SK-N-SH (cell line): ENCODE measurements around the gene LKAAEAR1. TPM values are rescaled to one million over a fixed set of nuclear protein-coding genes. Genes with fewer than 3 reads are reported as not detected.

Source experiments
- CTCF ChIA-PET: fragments of 300-600, 350-600 bp; formaldehyde crosslinking; extraction: SDS; loops from one replicate; lab custom pipeline; 2021; lab: Yijun Ruan, JAX
- POLR2A ChIA-PET: fragments of 350-600 bp; sonication (Branson Sonifier 250); formaldehyde crosslinking; extraction: SDS; loops from one replicate; lab custom pipeline; 2020; ENCODE audit warnings: antibody characterized with exemption, inconsistent platforms; lab: Yijun Ruan, JAX
- DNase-seq: peaks from one replicate; pipeline ENCODE4 v3.0.0; 2012
- H2AFZ ChIP-seq: fragments of 200-600 bp; sonication (generic); 2 replicates; pipeline ENCODE4 v1.8.1; 2016; ENCODE audit warnings: antibody characterized with exemption, mild to moderate bottlenecking, low read depth
- H3F3A ChIP-seq: fragments of 200-600 bp; sonication (generic); replicated peaks from 2 replicates; pipeline ENCODE3; 2016; ENCODE audit warnings: antibody characterized with exemption, mild to moderate bottlenecking; ENCODE audit not compliant: insufficient read depth
- H3K27ac ChIP-seq, 2 experiments: fragments of 200-500 bp in 1 of 2; fragments of 200-600 bp in 1 of 2; sonication (Bioruptor generic) in 1 of 2; sonication (generic), shearing (Covaris generic) in 1 of 2; 2 replicates each; pipeline versions ENCODE4 v1.5.1 to v1.6.1; 2014 to 2016; ENCODE audit warnings: low read depth in 2 of 2, inconsistent platforms in 1 of 2, low read length in 1 of 2, mild to moderate bottlenecking in 1 of 2, mixed read lengths in 1 of 2
- H3K27me3 ChIP-seq: fragments of 200-600 bp; sonication (generic), shearing (Covaris generic); 2 replicates; pipeline ENCODE4 v1.6.1; 2016; ENCODE audit warnings: mixed run types; ENCODE audit not compliant: insufficient read depth
- H3K36me3 ChIP-seq, 2 experiments: fragments of 200-500 bp in 1 of 2; fragments of 200-600 bp in 1 of 2; sonication (Bioruptor generic) in 1 of 2; sonication (generic) in 1 of 2; replicated peaks in 1 of 2; 2 replicates each; pipeline versions ENCODE3 to v1.5.1; 2014 to 2016; ENCODE audit warnings: low read length in 1 of 2, mild to moderate bottlenecking in 1 of 2; ENCODE audit not compliant: insufficient read depth in 2 of 2, control insufficient read depth in 1 of 2
- H3K4me1 ChIP-seq, 2 experiments: fragments of 200-500 bp in 1 of 2; fragments of 200-600 bp in 1 of 2; sonication (Bioruptor generic) in 1 of 2; sonication (generic), shearing (Covaris generic) in 1 of 2; 2 replicates each; pipeline versions ENCODE4 v1.5.1 to v1.6.1; 2014 to 2016; ENCODE audit warnings: low read depth in 1 of 2, low read length in 1 of 2, mixed run types in 1 of 2; ENCODE audit not compliant: insufficient read depth in 2 of 2, control insufficient read depth in 1 of 2
- H3K4me2 ChIP-seq: fragments of 200-600 bp; sonication (generic), shearing (Covaris generic); 2 replicates; pipeline ENCODE4 v1.6.1; 2017; ENCODE audit warnings: mixed run types
- H3K4me3 ChIP-seq, 2 experiments: fragments of 200-500 bp in 1 of 2; fragments of 200-600 bp in 1 of 2; sonication (Bioruptor generic) in 1 of 2; sonication (generic), shearing (Covaris generic) in 1 of 2; 2 replicates each; pipeline versions ENCODE4 v1.5.1 to v1.8.1; 2014 to 2016; ENCODE audit warnings: low read depth in 2 of 2, inconsistent platforms in 1 of 2, low read length in 1 of 2, mild to moderate bottlenecking in 1 of 2, mixed read lengths in 1 of 2, moderate library complexity in 1 of 2
- H3K79me2 ChIP-seq: fragments of 200-600 bp; sonication (generic); 2 replicates; pipeline ENCODE4 v1.8.1; 2017; ENCODE audit warnings: mild to moderate bottlenecking; ENCODE audit not compliant: insufficient read depth
- H3K9ac ChIP-seq: fragments of 200-600 bp; sonication (generic); 2 replicates; pipeline ENCODE4 v1.6.1; 2017; ENCODE audit warnings: mixed run types
- H3K9me2 ChIP-seq: fragments of 200-600 bp; sonication (generic); 2 replicates; pipeline ENCODE4 v1.6.1; 2017; ENCODE audit warnings: mixed run types
- H3K9me3 ChIP-seq: fragments of 200-600 bp; sonication (generic); 2 replicates; pipeline ENCODE4 v1.6.1; 2017; ENCODE audit warnings: mixed run types, mild to moderate bottlenecking, moderate library complexity
- H4K20me1 ChIP-seq: fragments of 200-600 bp; sonication (generic); 2 replicates; pipeline ENCODE4 v1.6.1; 2017; ENCODE audit warnings: mild to moderate bottlenecking, mixed run types; ENCODE audit not compliant: insufficient read depth
- EP300 ChIP-seq, 2 experiments: IDR thresholded peaks; 2 replicates each; pipeline versions ENCODE4 v1.4.0 to v1.6.1; 2012; ENCODE audit warnings: borderline replicate concordance in 1 of 2, low read depth in 1 of 2, low read length in 1 of 2
- EZH2phosphoT487 ChIP-seq: fragments of 200-600 bp; sonication (generic); IDR thresholded peaks from 2 replicates; pipeline ENCODE4 v1.6.1; 2017; ENCODE audit warnings: low read depth, mixed run types, mild to moderate bottlenecking, antibody characterized with exemption, moderate library complexity, borderline replicate concordance
- FOSL2 ChIP-seq: IDR thresholded peaks from 2 replicates; pipeline ENCODE4 v1.4.0; 2012; ENCODE audit warnings: low read depth, mild to moderate bottlenecking, moderate library complexity, borderline replicate concordance
- FOXJ3 ChIP-seq: sonication (generic); formaldehyde crosslinking; IDR thresholded peaks from 2 replicates; pipeline ENCODE4 v1.5.1; 2020; ENCODE audit warnings: mild to moderate bottlenecking, missing genetic modification reagents
- JUND ChIP-seq: IDR thresholded peaks from 2 replicates; pipeline ENCODE4 v1.4.0; 2012
- RCOR1 ChIP-seq: fragments of 150-350 bp; IDR thresholded peaks from 2 replicates; pipeline ENCODE4 v1.6.1; 2017; ENCODE audit warnings: antibody characterized with exemption, low read length
- RFX5 ChIP-seq: IDR thresholded peaks from 2 replicates; pipeline ENCODE4 v1.6.1; 2012; ENCODE audit warnings: mild to moderate bottlenecking, improper control_type of control experiment, low read length
- RXRA ChIP-seq: IDR thresholded peaks from 2 replicates; pipeline ENCODE4 v1.4.0; 2012; ENCODE audit warnings: low read depth, mild to moderate bottlenecking, borderline replicate concordance
- SMC3 ChIP-seq: IDR thresholded peaks from 2 replicates; pipeline ENCODE4 v1.6.1; 2012; ENCODE audit warnings: low read depth, low read length, improper control_type of control experiment
- WGBS: methylation state at CpG from one replicate; pipeline ENCODE4 v1.1.6; 2017; ENCODE audit warnings: low lambda C conversion rate; 5-methylcytosine and 5-hydroxymethylcytosine counted together
- polyA plus RNA-seq, 3 experiments: library from polyadenylated mRNA; depleted of rRNA; stranded (reverse); fragments of >200 nt; gene quantifications; 2 replicates each; pipeline ENCODE4 v1.2.3, GENCODE V29; 2012
- TF ChIP-seq, protein P1 (sequence below): fragments of 200-600 bp; sonication (generic); IDR thresholded peaks from 2 replicates; pipeline ENCODE4 v1.6.1; 2017; ENCODE audit warnings: antibody characterized with exemption, mild to moderate bottlenecking, moderate library complexity
- TF ChIP-seq, protein P2 (sequence below): IDR thresholded peaks from 2 replicates; pipeline ENCODE4 v1.6.1; 2012; ENCODE audit warnings: mild to moderate bottlenecking, low read depth, low read length, moderate library complexity
- TF ChIP-seq, protein P3 (sequence below): IDR thresholded peaks from 2 replicates; pipeline ENCODE4 v1.4.0; 2012; ENCODE audit warnings: low read depth, borderline replicate concordance
- TF ChIP-seq, protein P4 (sequence below): IDR thresholded peaks from 2 replicates; pipeline ENCODE4; 2012
- TF ChIP-seq, protein P5 (sequence below): IDR thresholded peaks from 2 replicates; pipeline ENCODE4 v1.4.0; 2012; ENCODE audit warnings: low read depth

LKAAEAR1 gene
- polyA plus RNA-seq, 1 of the 3 experiments (the other 2 are of a cell fraction), result 0.71 TPM

- no peak for DNase-seq
- no peaks in the 10 kb centered on the region for H3F3A ChIP-seq
- H3K4me2 ChIP-seq, result no peak overlapping the region
- 75% methylated on average over 2 of the region's 20 CpGs for WGBS
- H3K9me3 ChIP-seq, result no peaks in the 10 kb centered on the region
- peaks cover 0 to 17% of the 10 kb centered on the region in 2 experiments for H3K36me3 ChIP-seq
- H3K9me2 ChIP-seq, result no peaks in the 10 kb centered on the region
- POLR2A ChIA-PET, result no interaction called here
- no peaks in the 10 kb centered on the region for H3K27me3 ChIP-seq
- TF ChIP-seq RXRA (no peak), RFX5 (no peak), RCOR1 (no peak), EP300 (IDR thresholded peaks at IDR 0.05; ENCODE audit: borderline replicate concordance in 1 of 2, low read depth in 1 of 2, low read length in 1 of 2) (no peak), FOSL2 (no peak), FOXJ3 (no peak), JUND (no peak), SMC3 (no peak), EZH2phosphoT487 (no peak)
- TF ChIP-seq, protein P1, sequence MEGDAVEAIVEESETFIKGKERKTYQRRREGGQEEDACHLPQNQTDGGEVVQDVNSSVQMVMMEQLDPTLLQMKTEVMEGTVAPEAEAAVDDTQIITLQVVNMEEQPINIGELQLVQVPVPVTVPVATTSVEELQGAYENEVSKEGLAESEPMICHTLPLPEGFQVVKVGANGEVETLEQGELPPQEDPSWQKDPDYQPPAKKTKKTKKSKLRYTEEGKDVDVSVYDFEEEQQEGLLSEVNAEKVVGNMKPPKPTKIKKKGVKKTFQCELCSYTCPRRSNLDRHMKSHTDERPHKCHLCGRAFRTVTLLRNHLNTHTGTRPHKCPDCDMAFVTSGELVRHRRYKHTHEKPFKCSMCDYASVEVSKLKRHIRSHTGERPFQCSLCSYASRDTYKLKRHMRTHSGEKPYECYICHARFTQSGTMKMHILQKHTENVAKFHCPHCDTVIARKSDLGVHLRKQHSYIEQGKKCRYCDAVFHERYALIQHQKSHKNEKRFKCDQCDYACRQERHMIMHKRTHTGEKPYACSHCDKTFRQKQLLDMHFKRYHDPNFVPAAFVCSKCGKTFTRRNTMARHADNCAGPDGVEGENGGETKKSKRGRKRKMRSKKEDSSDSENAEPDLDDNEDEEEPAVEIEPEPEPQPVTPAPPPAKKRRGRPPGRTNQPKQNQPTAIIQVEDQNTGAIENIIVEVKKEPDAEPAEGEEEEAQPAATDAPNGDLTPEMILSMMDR, result no peak
- TF ChIP-seq, protein P2, sequence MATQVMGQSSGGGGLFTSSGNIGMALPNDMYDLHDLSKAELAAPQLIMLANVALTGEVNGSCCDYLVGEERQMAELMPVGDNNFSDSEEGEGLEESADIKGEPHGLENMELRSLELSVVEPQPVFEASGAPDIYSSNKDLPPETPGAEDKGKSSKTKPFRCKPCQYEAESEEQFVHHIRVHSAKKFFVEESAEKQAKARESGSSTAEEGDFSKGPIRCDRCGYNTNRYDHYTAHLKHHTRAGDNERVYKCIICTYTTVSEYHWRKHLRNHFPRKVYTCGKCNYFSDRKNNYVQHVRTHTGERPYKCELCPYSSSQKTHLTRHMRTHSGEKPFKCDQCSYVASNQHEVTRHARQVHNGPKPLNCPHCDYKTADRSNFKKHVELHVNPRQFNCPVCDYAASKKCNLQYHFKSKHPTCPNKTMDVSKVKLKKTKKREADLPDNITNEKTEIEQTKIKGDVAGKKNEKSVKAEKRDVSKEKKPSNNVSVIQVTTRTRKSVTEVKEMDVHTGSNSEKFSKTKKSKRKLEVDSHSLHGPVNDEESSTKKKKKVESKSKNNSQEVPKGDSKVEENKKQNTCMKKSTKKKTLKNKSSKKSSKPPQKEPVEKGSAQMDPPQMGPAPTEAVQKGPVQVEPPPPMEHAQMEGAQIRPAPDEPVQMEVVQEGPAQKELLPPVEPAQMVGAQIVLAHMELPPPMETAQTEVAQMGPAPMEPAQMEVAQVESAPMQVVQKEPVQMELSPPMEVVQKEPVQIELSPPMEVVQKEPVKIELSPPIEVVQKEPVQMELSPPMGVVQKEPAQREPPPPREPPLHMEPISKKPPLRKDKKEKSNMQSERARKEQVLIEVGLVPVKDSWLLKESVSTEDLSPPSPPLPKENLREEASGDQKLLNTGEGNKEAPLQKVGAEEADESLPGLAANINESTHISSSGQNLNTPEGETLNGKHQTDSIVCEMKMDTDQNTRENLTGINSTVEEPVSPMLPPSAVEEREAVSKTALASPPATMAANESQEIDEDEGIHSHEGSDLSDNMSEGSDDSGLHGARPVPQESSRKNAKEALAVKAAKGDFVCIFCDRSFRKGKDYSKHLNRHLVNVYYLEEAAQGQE, result no peak
- TF ChIP-seq, protein P3, sequence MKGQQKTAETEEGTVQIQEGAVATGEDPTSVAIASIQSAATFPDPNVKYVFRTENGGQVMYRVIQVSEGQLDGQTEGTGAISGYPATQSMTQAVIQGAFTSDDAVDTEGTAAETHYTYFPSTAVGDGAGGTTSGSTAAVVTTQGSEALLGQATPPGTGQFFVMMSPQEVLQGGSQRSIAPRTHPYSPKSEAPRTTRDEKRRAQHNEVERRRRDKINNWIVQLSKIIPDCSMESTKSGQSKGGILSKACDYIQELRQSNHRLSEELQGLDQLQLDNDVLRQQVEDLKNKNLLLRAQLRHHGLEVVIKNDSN, result no peak
- TF ChIP-seq, protein P4, sequence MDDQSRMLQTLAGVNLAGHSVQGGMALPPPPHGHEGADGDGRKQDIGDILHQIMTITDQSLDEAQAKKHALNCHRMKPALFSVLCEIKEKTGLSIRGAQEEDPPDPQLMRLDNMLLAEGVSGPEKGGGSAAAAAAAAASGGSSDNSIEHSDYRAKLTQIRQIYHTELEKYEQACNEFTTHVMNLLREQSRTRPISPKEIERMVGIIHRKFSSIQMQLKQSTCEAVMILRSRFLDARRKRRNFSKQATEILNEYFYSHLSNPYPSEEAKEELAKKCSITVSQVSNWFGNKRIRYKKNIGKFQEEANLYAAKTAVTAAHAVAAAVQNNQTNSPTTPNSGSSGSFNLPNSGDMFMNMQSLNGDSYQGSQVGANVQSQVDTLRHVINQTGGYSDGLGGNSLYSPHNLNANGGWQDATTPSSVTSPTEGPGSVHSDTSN, result no peak
- TF ChIP-seq, protein P5, sequence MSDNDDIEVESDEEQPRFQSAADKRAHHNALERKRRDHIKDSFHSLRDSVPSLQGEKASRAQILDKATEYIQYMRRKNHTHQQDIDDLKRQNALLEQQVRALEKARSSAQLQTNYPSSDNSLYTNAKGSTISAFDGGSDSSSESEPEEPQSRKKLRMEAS, result no peak
- CTCF ChIA-PET, result interaction anchor here (0.7 to 2.9 kb wide), 21 partner anchors 9 to 194 kb away, joined by 3 to 21 read pairs (median 4); partner anchors contain the start of genes DNAJC5, LKAAEAR1, OPRL1 and RGS19
- H3K4me1 ChIP-seq, result peaks cover 5 to 8% of the 10 kb centered on the region in 2 experiments; a peak in 2 of 4 replicates
- H3K79me2 ChIP-seq, result 0 out of 2 replicates have a peak, but pooled peaks cover 2% of the 10 kb centered on the region
- H4K20me1 ChIP-seq, result no peaks in the 10 kb centered on the region
- no peak overlapping the region for H3K4me3 ChIP-seq
- no peak overlapping the region for H3K9ac ChIP-seq
- no peak overlapping the region for H3K27ac ChIP-seq
- H2AFZ ChIP-seq, result no peak overlapping the region
Measured at GRCh38 chr20:64069209-64069613, 15.0 kb downstream of the LKAAEAR1 start.
